SH-SY5Y (cell line): Measurements from ENCODE around the gene PKP4.

Experiments used
- GATA2 ChIP-seq: IDR thresholded peaks from 2 replicates; pipeline ENCODE4 v1.6.1; 2011; ENCODE audit warnings: mild to moderate bottlenecking, low read depth, low read length
- GATA3 ChIP-seq: IDR thresholded peaks from 2 replicates; pipeline ENCODE4 v1.6.1; 2011; ENCODE audit warnings: low read depth, mild to moderate bottlenecking, low read length, moderate library complexity

Gene PKP4

GRCh38 chr2:158578703-158579330 lies 122.1 kb downstream of the PKP4 start:
- no peak for TF ChIP-seq GATA3
- no peak for TF ChIP-seq GATA2

- no peak for TF ChIP-seq GATA3
- TF ChIP-seq GATA2: no peak
Observed at GRCh38 chr2:158579928-158580327, 123.2 kb downstream of the PKP4 start.

GRCh38 chr2:158580760-158581159 lies 124.0 kb downstream of the PKP4 start:
- TF ChIP-seq GATA2: no peak
- TF ChIP-seq GATA3: no peak

- TF ChIP-seq GATA2 (no peak), GATA3 (no peak)
Observed at GRCh38 chr2:158582670-158583069, 125.9 kb downstream of the PKP4 start.

GRCh38 chr2:158583923-158584322 lies 127.2 kb downstream of the PKP4 start:
- TF ChIP-seq GATA3 (no peak), GATA2 (no peak)

- TF ChIP-seq GATA3 (no peak), GATA2 (no peak)
Observed at GRCh38 chr2:158586491-158586890, 129.7 kb downstream of the PKP4 start.

GRCh38 chr2:158589303-158589702 lies 132.6 kb downstream of the PKP4 start:
- TF ChIP-seq GATA3 (no peak), GATA2 (no peak)

GRCh38 chr2:158598862-158599517 lies 142.2 kb downstream of the PKP4 start:
- TF ChIP-seq GATA2: no peak

- TF ChIP-seq GATA3 (no peak), GATA2 (no peak)
Observed at GRCh38 chr2:158599609-158600008, 142.9 kb downstream of the PKP4 start.

GRCh38 chr2:158600155-158600802 lies 143.5 kb downstream of the PKP4 start:
- TF ChIP-seq GATA2 (no peak), GATA3 (no peak)

GRCh38 chr2:158602027-158602426 lies 145.3 kb downstream of the PKP4 start:
- TF ChIP-seq GATA3 (no peak), GATA2 (no peak)

GRCh38 chr2:158603205-158603604 lies 146.5 kb downstream of the PKP4 start:
- TF ChIP-seq GATA3 (no peak), GATA2 (no peak)

GRCh38 chr2:158603986-158604385 lies 147.2 kb downstream of the PKP4 start:
- TF ChIP-seq GATA3: no peak
- TF ChIP-seq GATA2: no peak

GRCh38 chr2:158610059-158610458 lies 153.3 kb downstream of the PKP4 start:
- no peak for TF ChIP-seq GATA3

- no peak for TF ChIP-seq GATA2
- TF ChIP-seq GATA3: no peak
Observed at GRCh38 chr2:158616480-158617000, 159.8 kb downstream of the PKP4 start.
